Skin of body (tissue), 2 donors: ENCODE results near the gene CES4A. TPM values are rescaled to one million over a fixed set of nuclear protein-coding genes. Genes with fewer than 3 reads are reported as not detected.
A peak's percentile ranks its signal among the peaks of the same experiment; 100 is the strongest.
"Not testable (repeated sequence)": the region's sequence is repeated elsewhere in the genome, so short reads cannot be mapped to it uniquely, and the experiment has no call there.

Experiments used
- DNase-seq: peaks from one replicate; lab custom pipeline; 2025; lab: John Stamatoyannopoulos, UW
- total RNA-seq: library from RNA; depleted of rRNA; stranded (reverse); fragments of >200 nt; gene quantifications from one replicate; pipeline ENCODE4 v1.2.3, GENCODE V29; 2014

The CES4A gene
- total RNA-seq, 1 donor from 2014 or later = 7.9 TPM

DNA sequence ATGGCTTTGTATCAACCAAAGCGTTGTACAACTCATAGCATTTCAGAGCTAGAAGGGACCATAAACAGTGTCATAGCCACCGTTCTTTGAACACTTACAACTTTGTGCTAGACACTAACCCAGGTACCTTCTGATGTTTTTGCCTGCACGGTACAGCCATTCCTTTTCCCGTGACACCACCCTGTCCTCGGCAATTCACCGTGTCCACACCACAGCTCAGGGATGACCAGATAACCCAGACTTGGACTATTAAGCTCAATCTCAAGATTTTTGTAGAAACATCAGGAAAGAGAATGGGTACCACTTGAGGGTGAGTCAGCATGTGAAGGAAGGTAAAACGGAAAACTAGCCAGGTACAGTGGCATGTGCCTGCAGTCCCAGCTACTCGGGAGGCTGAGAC, 30.8 kb downstream of the CES4A start:
- DNase-seq = no peak

GRCh38 chr16:67021321-67021720, 32.9 kb downstream of the CES4A start:
- no peak for DNase-seq

DNA sequence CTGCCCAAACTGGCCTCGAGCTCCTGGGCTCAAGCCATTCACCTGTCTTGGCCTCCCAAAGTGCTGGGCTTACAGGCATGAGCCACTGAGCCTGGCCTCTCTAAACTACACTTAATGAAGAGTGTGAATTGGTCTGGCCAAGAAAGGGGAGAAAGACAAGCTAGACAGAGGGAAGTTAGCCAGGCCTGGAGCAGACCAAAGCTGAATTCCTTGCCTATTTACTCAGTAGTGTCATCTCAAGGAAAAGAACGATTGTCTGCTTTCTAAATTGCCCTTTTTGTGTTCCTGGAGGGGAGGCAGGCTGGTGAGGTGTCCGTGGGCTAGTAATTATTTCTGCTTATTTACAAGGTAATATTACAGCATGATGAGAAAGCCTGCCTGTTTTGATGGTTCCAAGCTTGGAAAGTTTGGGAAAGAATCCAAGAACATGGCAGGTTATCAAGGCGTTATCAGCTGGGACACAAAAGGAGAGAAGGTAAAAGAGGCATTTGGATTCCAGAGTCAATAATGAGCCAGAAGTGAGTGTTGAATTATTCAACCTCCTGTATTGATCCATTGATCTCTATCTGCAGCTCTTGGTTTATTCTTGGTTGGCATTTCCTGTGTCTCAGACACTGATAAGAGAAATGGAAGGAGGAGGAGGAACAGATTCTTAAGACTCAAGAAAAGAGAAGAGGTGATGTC, 34.3 kb downstream of the CES4A start:
- no peak for DNase-seq

DNA sequence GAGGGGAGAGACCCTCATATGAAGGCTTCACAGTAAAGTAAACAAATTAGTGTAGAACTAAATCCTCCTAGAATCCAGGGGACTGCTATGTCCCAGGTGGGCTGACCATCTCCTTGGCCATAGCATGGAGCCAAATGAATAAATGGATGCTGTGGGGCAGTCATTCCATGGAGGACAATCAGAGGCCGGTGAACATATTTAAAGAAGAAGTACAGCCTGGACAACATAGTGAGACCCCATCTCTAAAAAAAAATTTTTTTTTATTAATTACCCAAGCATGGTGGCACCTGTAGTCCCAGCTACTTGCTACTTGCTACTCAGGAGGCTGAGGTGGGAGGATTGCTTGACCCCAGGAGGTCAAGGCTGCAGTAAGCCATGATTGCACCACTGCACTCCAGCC, 35.3 kb downstream of the CES4A start:
- DNase-seq = no peak

- no peak for DNase-seq
Observed at GRCh38 chr16:67024384-67025209, 36.2 kb downstream of the CES4A start.

GRCh38 chr16:67025210-67025550, 36.8 kb downstream of the CES4A start:
- no peak for DNase-seq

DNA sequence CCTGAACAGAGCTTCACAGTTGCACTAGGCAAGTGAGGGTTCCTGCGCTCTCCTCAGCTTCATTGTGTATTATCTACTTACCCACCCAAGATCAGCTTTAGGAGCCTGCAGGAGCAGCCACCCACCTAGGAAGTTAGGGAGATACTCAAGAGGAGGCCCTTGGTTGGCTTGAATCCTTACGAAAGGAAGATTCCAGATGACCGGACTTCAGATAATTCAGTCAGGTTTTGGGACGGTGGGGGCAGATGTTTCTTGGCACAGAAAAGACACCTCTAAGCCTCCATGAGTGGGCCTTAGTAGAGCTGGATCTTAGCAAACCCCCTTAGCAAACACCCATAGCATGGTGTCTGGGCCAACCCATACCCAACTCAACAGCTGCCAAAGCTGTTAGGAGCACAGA, 38.2 kb downstream of the CES4A start:
- DNase-seq = no peak

- no peak for DNase-seq
Observed at GRCh38 chr16:67027046-67027445, 38.7 kb downstream of the CES4A start.

GRCh38 chr16:67028167-67028695, 39.8 kb downstream of the CES4A start:
- DNase-seq = no peak

DNA sequence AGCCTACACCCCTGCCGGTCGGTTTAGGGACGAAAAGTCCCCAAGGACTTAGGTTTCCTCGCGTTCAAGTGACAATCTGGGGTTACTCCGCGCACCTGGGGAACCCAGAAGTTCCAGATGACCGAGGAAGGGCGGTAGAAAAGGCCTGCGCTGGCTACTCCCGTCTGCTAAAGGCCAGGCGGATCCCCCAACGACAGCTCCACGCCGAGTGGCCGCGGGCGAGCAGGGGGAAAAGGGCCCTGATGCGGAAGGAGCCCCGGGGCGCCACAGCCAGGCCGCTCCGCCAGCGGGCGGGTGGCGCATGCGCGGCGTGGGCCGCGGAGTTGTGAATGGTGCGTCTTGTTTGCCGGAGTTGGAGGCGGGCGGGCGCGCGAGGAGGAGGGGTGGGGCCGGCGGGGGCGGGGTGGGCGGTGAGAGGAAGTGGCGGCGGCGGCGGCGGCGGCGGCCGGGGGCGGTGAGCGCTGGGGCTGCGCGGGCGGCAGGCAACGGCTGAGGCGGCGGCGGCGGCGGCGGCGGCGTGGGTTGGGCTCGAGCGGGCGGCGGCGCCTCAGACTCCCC, 40.4 kb downstream of the CES4A start, which contains the start of gene CBFB:
Gene CBFB, plus strand, starts transcription at position 454 of the 558 bp plus-strand sequence. CDS start 259 bp downstream, outside the sequence.
- DNase-seq = peak; percentile 76

- peak; percentile 41 for DNase-seq
Observed at GRCh38 chr16:67029254-67030096, 41.1 kb downstream of the CES4A start.

GRCh38 chr16:67030221-67030962, 42.0 kb downstream of the CES4A start:
- no peak for DNase-seq

- peak; percentile 10 for DNase-seq
Observed at GRCh38 chr16:67034487-67034886, 46.1 kb downstream of the CES4A start.

- no peak for DNase-seq
Observed at GRCh38 chr16:67035364-67035763, 47.0 kb downstream of the CES4A start.

DNA sequence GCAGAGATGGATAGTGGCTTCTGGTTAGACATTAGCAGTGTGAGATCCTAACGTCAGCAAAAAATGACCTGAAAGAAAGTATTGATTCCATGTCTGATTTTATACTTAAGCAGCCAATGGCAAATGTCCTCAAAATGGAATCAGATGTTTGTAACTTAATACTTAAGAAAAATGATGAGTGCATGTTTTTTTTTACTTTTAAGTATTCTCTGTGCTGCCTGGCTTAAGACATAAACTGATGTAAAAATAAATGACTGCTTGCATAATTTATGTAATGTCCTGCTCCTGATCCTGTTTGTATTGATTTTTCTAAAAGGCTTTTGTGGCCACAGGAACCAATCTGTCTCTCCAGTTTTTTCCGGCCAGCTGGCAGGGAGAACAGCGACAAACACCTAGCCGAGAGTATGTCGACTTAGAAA, 47.9 kb downstream of the CES4A start:
- DNase-seq = peak; percentile 48

DNA sequence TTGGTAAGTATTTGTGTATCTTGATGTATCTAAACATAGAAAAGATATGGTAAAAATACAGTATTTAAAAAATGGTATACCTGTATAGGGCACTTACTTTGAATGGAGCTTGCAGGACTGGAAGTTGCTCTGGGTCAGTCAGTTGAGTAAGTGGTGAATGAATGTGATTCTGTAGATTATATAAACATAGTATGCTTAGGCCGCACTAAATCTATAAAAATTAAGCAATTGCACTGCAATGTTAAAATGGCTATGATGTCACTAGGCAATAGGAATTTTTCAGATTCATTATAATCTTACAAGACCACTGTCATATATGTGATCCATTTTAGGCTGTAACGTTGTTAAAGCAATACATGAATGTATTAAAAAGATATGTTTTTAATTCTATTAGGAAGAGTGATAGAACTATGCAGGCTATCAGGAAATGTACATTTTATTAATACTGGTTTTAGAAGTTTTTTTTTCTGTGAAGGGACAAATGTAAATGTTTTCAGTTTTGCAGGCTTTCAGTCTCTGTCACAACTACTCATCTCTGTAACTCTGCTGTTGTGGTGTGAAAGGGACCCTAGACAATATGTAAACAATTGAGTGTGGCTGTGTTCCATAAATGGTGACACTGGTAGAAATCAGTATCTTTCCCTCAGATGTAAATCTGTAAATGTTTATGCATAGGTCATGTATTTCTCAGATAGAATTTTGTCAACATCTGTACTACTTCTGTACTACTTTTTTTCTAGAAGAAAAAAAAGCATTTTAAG, 51.1 kb downstream of the CES4A start:
- DNase-seq = no peak

GRCh38 chr16:67040166-67040565, 51.8 kb downstream of the CES4A start:
- no peak for DNase-seq

GRCh38 chr16:67040906-67041305, 52.5 kb downstream of the CES4A start:
- DNase-seq = no peak

- not testable (repeated sequence) for DNase-seq
Observed at GRCh38 chr16:67041520-67041919, 53.1 kb downstream of the CES4A start.

GRCh38 chr16:67043420-67043819, 55.0 kb downstream of the CES4A start:
- DNase-seq = no peak
